Stimulated activated naive CD8-positive, alpha-beta T cell treated with anti-CD3 and anti-CD28 coated beads, Interleukin-15, Interleukin-2, amounts not matched to agents 100 U/mL and 50 U/mL, for 24 hours (primary cell): Measurements from ENCODE around the gene CFAP47.
"Not testable (repeated sequence)": the region's sequence is repeated elsewhere in the genome, so short reads cannot be mapped to it uniquely, and the experiment has no call there.

Experiments
- ATAC-seq: fragments of 150-1000 bp; cut with Tn5 transposase; one replicate; pipeline ENCODE4 v1.10.0; 2021
- DNase-seq: peaks from one replicate; pipeline ENCODE4 v3.0.0; 2021

CFAP47 gene

GRCh38 chrX:35919536-35920309 lies at the start of gene CFAP47:
Gene CFAP47 (plus strand): TSS chrX:35919734. CDS start chrX:35919800, 66 bp downstream.
- ATAC-seq, result no peak
- DNase-seq, result no peak

- DNase-seq (no peak), ATAC-seq (no peak)
Measured at GRCh38 chrX:35880601-35881000, 38.9 kb upstream of the CFAP47 start.

- no peak for DNase-seq
- ATAC-seq, result no peak
Measured at GRCh38 chrX:35886135-35886534, 33.4 kb upstream of the CFAP47 start.

- ATAC-seq, result no peak
Measured at GRCh38 chrX:35890699-35891098, 28.8 kb upstream of the CFAP47 start.

GRCh38 chrX:35986816-35987215 lies 67.3 kb downstream of the CFAP47 start:
- ATAC-seq, DNase-seq: not testable (repeated sequence)

More at GRCh38 chrX:35890699-35891098, 28.8 kb upstream of the CFAP47 start:
- peak; percentile 7 for DNase-seq

- ATAC-seq (no peak), DNase-seq (no peak)
Measured at GRCh38 chrX:36007207-36007606, 87.7 kb downstream of the CFAP47 start.

GRCh38 chrX:36019125-36019524 lies 99.6 kb downstream of the CFAP47 start:
- ATAC-seq (no peak), DNase-seq (no peak)

- ATAC-seq (no peak), DNase-seq (no peak)
Measured at GRCh38 chrX:36035550-36035949, 116.0 kb downstream of the CFAP47 start.

- no peak for DNase-seq
- no peak for ATAC-seq
Measured at GRCh38 chrX:36062778-36063177, 143.2 kb downstream of the CFAP47 start.

GRCh38 chrX:36071061-36071460 lies 151.5 kb downstream of the CFAP47 start:
- no peak for DNase-seq

GRCh38 chrX:36075009-36075408 lies 155.5 kb downstream of the CFAP47 start:
- not testable (repeated sequence) for ATAC-seq

More at GRCh38 chrX:36071061-36071460, 151.5 kb downstream of the CFAP47 start:
- ATAC-seq, result no peak

GRCh38 chrX:36083256-36083655 lies 163.7 kb downstream of the CFAP47 start:
- ATAC-seq (no peak), DNase-seq (no peak)

More at GRCh38 chrX:36075009-36075408, 155.5 kb downstream of the CFAP47 start:
- DNase-seq, result not testable (repeated sequence)

- DNase-seq, result no peak
- ATAC-seq, result no peak
Measured at GRCh38 chrX:36087366-36087765, 167.8 kb downstream of the CFAP47 start.

GRCh38 chrX:36088939-36089338 lies 169.4 kb downstream of the CFAP47 start:
- not testable (repeated sequence) for ATAC-seq

GRCh38 chrX:36102425-36102824 lies 182.9 kb downstream of the CFAP47 start:
- DNase-seq (no peak), ATAC-seq (no peak)

More at GRCh38 chrX:36088939-36089338, 169.4 kb downstream of the CFAP47 start:
- DNase-seq, result not testable (repeated sequence)

GRCh38 chrX:36116222-36116621 lies 196.7 kb downstream of the CFAP47 start:
- ATAC-seq (no peak), DNase-seq (no peak)

- ATAC-seq (no peak), DNase-seq (no peak)
Measured at GRCh38 chrX:36159254-36159653, 239.7 kb downstream of the CFAP47 start.

GRCh38 chrX:36160081-36160480 lies 240.5 kb downstream of the CFAP47 start:
- no peak for ATAC-seq
- DNase-seq, result no peak

GRCh38 chrX:36198575-36198974 lies 279.0 kb downstream of the CFAP47 start:
- ATAC-seq (no peak), DNase-seq (no peak)

- ATAC-seq, result no peak
- DNase-seq, result no peak
Measured at GRCh38 chrX:36199928-36200327, 280.4 kb downstream of the CFAP47 start.

GRCh38 chrX:36214924-36215323 lies 295.4 kb downstream of the CFAP47 start:
- no peak for DNase-seq
- ATAC-seq, result no peak

- DNase-seq, result no peak
- ATAC-seq, result no peak
Measured at GRCh38 chrX:36218801-36219200, 299.3 kb downstream of the CFAP47 start.

GRCh38 chrX:36234840-36235528 lies 315.4 kb downstream of the CFAP47 start:
- DNase-seq, ATAC-seq: not testable (repeated sequence)
